Psoas muscle (tissue), 8 donors: ENCODE results near the gene SMARCA4. TPM values are rescaled to one million over a fixed set of nuclear protein-coding genes. Genes with fewer than 3 reads are reported as not detected.

Source experiments
- ATAC-seq, 4 donors: fragments of 200-7000 bp; cut with Tn5 transposase; one replicate each; pipeline ENCODE4 v1.9.1; 2020; ENCODE audit warnings: moderate library complexity in 3 of 4, mild to moderate bottlenecking in 2 of 4
- DNase-seq, 2 donors: peaks; one replicate each; pipeline ENCODE4 v3.0.0-alpha.2; 2020
- H3K27ac ChIP-seq: fragments of 200-600 bp; one replicate; pipeline ENCODE4 v1.8.0; 2022
- H3K27me3 ChIP-seq, 3 donors: fragments of 200-600 bp in 1 of 3; one replicate each; pipeline versions ENCODE4 v1.6.1 to v1.8.0; 2013 to 2022; ENCODE audit warnings: low read length in 2 of 3, mild to moderate bottlenecking in 2 of 3, moderate library complexity in 1 of 3; ENCODE audit not compliant: insufficient read depth in 3 of 3
- H3K36me3 ChIP-seq, 2 donors: fragments of 200-600 bp in 1 of 2; one replicate each; pipeline versions ENCODE4 v1.6.1 to v1.8.0; 2013 to 2022; ENCODE audit warnings: low read depth in 1 of 2, mild to moderate bottlenecking in 1 of 2, moderate library complexity in 1 of 2; ENCODE audit not compliant: insufficient read depth in 1 of 2
- H3K4me1 ChIP-seq: fragments of 200-600 bp; one replicate; pipeline ENCODE4 v1.8.0; 2022
- H3K4me3 ChIP-seq: fragments of 200-600 bp; one replicate; pipeline ENCODE4 v1.8.0; 2022; ENCODE audit warnings: mild to moderate bottlenecking
- H3K9me3 ChIP-seq: fragments of 200-600 bp; one replicate; pipeline ENCODE4 v1.8.0; 2022
- WGBS, 3 donors: extraction: QIAGEN DNeasy Blood & Tissue Kit; methylation state at CpG; one replicate each; pipeline versions ENCODE4 v1.1.6 to v1.1.7; 2013; 5-methylcytosine and 5-hydroxymethylcytosine counted together
- intact Hi-C, 2 donors: fragments of 100-400 bp; cut with DNase I; formaldehyde crosslinking; loops; one replicate each; pipeline versions ENCODE4 v1.11.0 to v1.14.2; 2022
- polyA plus RNA-seq, 3 donors: library from polyadenylated mRNA; stranded (reverse); fragments of 200-250 nt; gene quantifications; one replicate each; pipeline ENCODE4 v1.2.3, GENCODE V29; 2013
- total RNA-seq, 4 donors: library from RNA; stranded (reverse); fragmentation: NEBNext Ultra II Directional in 2 of 4; extraction: Animal tissue kit (Norgen Biotek cat#: 25700) in 2 of 4; gene quantifications; one replicate each; pipeline versions ENCODE4 v1.2.1 to v1.2.4, GENCODE V29; 2021 to 2023
- TF ChIP-seq, protein P1 (sequence below): fragments of 200-600 bp; IDR thresholded peaks from one replicate; pipeline ENCODE4 v1.8.0; 2022; ENCODE audit warnings: antibody characterized with exemption
- donor health status: healthy with polysubstance abuse.
- donor health status: DM: no; HTN: no; CAD: no; lungs with moderate emphysema.
- donor health status: Bipolar disorder and iron deficiency.
- donor health status: healthy.
- donor health status: DM: yes; HTN: yes; CAD: no.
- donor health status: DM: no; HTN: no; CAD: no.
- donor health status: DM: no; HTN: no; CAD: no.
- donor health status: DM: yes; HTN: yes; CAD: no.

Gene SMARCA4
- total and polyA plus RNA-seq, 7 donors = 34.8 to 124 (median 51.9) TPM

DNA sequence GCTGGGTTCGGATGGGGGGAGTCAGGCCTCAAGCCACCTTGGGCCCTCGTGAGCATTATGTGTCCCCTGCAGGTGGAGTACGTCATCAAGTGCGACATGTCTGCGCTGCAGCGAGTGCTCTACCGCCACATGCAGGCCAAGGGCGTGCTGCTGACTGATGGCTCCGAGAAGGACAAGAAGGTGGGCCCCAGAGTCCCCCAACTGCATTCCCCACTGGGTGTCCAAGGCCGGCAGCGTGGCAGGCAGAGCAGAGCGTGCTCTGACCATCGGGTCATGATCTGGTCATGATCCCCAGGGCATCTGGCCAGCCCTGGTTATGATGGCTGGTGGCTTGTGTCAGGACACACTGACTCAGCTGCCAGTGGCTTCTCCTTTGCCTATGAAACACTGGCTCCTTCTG lies 63.4 kb downstream of the SMARCA4 start:
- 63 to 77% (median 73%) methylated on average over 13 of the region's 13 CpGs for WGBS, 3 donors
- TF ChIP-seq, protein P1, sequence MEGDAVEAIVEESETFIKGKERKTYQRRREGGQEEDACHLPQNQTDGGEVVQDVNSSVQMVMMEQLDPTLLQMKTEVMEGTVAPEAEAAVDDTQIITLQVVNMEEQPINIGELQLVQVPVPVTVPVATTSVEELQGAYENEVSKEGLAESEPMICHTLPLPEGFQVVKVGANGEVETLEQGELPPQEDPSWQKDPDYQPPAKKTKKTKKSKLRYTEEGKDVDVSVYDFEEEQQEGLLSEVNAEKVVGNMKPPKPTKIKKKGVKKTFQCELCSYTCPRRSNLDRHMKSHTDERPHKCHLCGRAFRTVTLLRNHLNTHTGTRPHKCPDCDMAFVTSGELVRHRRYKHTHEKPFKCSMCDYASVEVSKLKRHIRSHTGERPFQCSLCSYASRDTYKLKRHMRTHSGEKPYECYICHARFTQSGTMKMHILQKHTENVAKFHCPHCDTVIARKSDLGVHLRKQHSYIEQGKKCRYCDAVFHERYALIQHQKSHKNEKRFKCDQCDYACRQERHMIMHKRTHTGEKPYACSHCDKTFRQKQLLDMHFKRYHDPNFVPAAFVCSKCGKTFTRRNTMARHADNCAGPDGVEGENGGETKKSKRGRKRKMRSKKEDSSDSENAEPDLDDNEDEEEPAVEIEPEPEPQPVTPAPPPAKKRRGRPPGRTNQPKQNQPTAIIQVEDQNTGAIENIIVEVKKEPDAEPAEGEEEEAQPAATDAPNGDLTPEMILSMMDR = no peak
- H3K9me3 ChIP-seq = no peaks in the 10 kb centered on the region
- no peaks in the 10 kb centered on the region for H3K4me1 ChIP-seq
- peak overlapping the region; percentile 15 for H3K27ac ChIP-seq
- no peaks in the 10 kb centered on the region for H3K27me3 ChIP-seq
- intact Hi-C loops = no loop called here
- peak; percentile 55 to 74 for DNase-seq
- peaks cover 7 to 99% of the 10 kb centered on the region in 2 donors for H3K36me3 ChIP-seq
- ATAC-seq = peak; percentile 43 to 85 (median 75)
- no peak overlapping the region for H3K4me3 ChIP-seq

DNA sequence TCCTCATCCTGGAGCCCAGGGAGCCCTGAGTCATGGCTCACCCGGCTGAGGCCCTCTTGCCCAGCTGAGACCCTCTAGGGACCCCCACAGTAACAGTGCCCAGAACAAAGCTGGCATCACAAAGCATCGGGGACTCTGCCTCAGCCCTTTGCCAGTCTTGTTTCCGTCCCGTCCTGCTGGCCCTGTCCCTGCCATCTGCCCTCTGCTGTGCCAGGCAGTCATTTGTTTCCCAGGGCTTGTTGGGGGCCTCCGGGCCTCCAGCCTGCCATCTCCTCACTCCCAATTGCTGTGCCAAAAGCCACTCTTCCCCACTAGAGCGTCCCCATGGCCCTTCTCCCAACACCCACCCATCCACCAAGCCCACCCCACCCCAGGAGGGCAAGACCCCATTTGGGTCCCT lies 64.2 kb downstream of the SMARCA4 start:
- Histone ChIP-seq H3K4me1 (no peaks in the 10 kb centered on the region), H3K27ac (no peak overlapping the region), H3K4me3 (no peak overlapping the region), H3K36me3 (peaks cover 7 to 99% of the 10 kb centered on the region in 2 donors), H3K27me3 (no peaks in the 10 kb centered on the region), H3K9me3 (no peaks in the 10 kb centered on the region)
- DNase-seq (no peak), ATAC-seq (peak in 2 of 4 donors; percentile 13 to 24)
- 62 to 88% (median 78%) methylated on average over 6 of the region's 6 CpGs for WGBS, 3 donors
- TF ChIP-seq, protein P1 = no peak
- intact Hi-C loops = no loop called here

DNA sequence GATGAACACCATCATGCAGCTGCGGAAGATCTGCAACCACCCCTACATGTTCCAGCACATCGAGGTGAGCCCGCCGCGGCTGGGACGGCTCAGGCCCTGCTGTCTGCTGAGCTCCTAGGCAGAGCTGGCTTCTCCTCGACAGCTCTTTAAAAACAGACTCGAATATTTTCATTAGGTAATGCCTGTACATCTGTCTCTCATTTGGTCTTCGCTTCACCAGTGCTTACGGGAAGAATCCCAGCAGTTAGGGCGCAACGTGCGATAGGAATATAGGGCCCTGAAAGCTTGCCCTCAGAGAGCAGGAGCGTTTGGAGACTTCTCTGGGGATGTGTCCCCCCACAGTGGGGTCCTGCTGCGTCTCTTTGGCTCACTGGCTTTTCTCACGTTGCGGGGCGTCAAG lies 64.6 kb downstream of the SMARCA4 start:
- 86 to 93% (median 88%) methylated on average over 18 of the region's 18 CpGs for whole genome bisulfite sequencing, 3 donors
- ATAC-seq (no peak), DNase-seq (no peak)
- Histone ChIP-seq H3K9me3 (no peaks in the 10 kb centered on the region), H3K27ac (no peak overlapping the region), H3K27me3 (no peaks in the 10 kb centered on the region), H3K4me1 (no peaks in the 10 kb centered on the region), H3K4me3 (no peak overlapping the region), H3K36me3 (peaks cover 7 to 99% of the 10 kb centered on the region in 2 donors)
- TF ChIP-seq, protein P1 = no peak
- intact Hi-C loops = no loop called here

GRCh38 chr19:11025997-11026396 lies 65.2 kb downstream of the SMARCA4 start:
- Histone ChIP-seq H3K4me1 (no peaks in the 10 kb centered on the region), H3K27ac (no peak overlapping the region), H3K27me3 (no peaks in the 10 kb centered on the region), H3K4me3 (no peak overlapping the region), H3K9me3 (no peaks in the 10 kb centered on the region), H3K36me3 (peaks cover 7 to 99% of the 10 kb centered on the region in 2 donors)
- no peak for DNase-seq
- WGBS, 3 donors = 86 to 92% (median 91%) methylated on average over 16 of the region's 16 CpGs
- intact Hi-C loops = no loop called here
- ATAC-seq = no peak
- TF ChIP-seq, protein P1 = no peak

GRCh38 chr19:11027381-11027780 lies 66.6 kb downstream of the SMARCA4 start:
- Histone ChIP-seq H3K27me3 (no peaks in the 10 kb centered on the region), H3K36me3 (peaks cover 5 to 99% of the 10 kb centered on the region in 2 donors), H3K4me1 (no peaks in the 10 kb centered on the region), H3K9me3 (no peaks in the 10 kb centered on the region), H3K27ac (no peak overlapping the region), H3K4me3 (no peak overlapping the region)
- DNase-seq (no peak), ATAC-seq (no peak)
- TF ChIP-seq, protein P1 = no peak
- intact Hi-C loops = no loop called here
- 85 to 94% (median 88%) methylated on average over 14 of the region's 14 CpGs for WGBS, 3 donors
